HUES64 (cell line): ENCODE results near the gene BEND6.

Source experiments
- H3K27ac ChIP-seq: 2 replicates; pipeline ENCODE4 v1.7.0; 2013; ENCODE audit warnings: low read depth, low read length, inconsistent platforms
- H3K27me3 ChIP-seq: 2 replicates; pipeline ENCODE4 v1.6.1; 2013; ENCODE audit warnings: mild to moderate bottlenecking, low read length; ENCODE audit not compliant: insufficient read depth
- H3K36me3 ChIP-seq: 2 replicates; pipeline ENCODE4 v1.6.1; 2013; ENCODE audit warnings: mild to moderate bottlenecking, low read length; ENCODE audit not compliant: insufficient read depth
- H3K4me1 ChIP-seq: 2 replicates; pipeline ENCODE4 v1.6.1; 2013; ENCODE audit warnings: mild to moderate bottlenecking, low read length, moderate library complexity; ENCODE audit not compliant: insufficient read depth
- H3K4me3 ChIP-seq: 2 replicates; pipeline ENCODE4 v1.5.1; 2013; ENCODE audit warnings: mild to moderate bottlenecking, low read length, moderate library complexity
- H3K9ac ChIP-seq: 2 replicates; pipeline ENCODE4 v1.6.1; 2013; ENCODE audit warnings: mild to moderate bottlenecking, low read depth, low read length
- H3K9me3 ChIP-seq: 2 replicates; pipeline ENCODE4 v1.6.1; 2013; ENCODE audit warnings: low read depth, low read length; ENCODE audit not compliant: insufficient read depth
- WGBS: fragments of 150-250, 120-280 bp; methylation state at CpG from one replicate; pipeline ENCODE4 v1.1.7; 2013; ENCODE audit warnings: missing lambda C conversion rate; 5-methylcytosine and 5-hydroxymethylcytosine counted together

The BEND6 gene

DNA sequence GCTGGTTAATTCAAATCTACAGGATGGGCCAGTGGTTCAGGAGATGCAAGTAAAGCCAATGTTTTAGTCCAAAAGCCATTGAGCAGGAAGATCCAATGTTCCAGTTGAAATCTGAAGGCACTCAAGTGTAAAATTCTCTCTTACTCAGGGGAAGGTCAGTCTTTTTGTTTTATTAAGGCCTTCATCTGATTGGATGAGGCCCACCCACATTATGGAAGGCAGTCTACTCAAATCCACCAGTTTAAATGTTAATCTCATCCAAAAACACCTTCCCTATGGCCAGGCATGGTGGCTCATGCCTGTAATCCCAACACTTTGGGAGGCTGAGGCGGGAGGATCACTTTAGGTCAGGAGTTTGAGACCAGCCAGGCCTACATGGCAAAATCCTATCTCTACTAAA is 31.3 kb upstream of the BEND6 start:
- no peaks in the 10 kb centered on the region for H3K9me3 ChIP-seq
- no peak overlapping the region for H3K27ac ChIP-seq
- WGBS, result 100% methylated on average over 1 of the region's 1 CpG
- peaks cover 13% of the 10 kb centered on the region for H3K4me1 ChIP-seq
- H3K4me3 ChIP-seq, result no peak overlapping the region
- no peaks in the 10 kb centered on the region for H3K27me3 ChIP-seq
- no peaks in the 10 kb centered on the region for H3K36me3 ChIP-seq
- no peak overlapping the region for H3K9ac ChIP-seq

DNA sequence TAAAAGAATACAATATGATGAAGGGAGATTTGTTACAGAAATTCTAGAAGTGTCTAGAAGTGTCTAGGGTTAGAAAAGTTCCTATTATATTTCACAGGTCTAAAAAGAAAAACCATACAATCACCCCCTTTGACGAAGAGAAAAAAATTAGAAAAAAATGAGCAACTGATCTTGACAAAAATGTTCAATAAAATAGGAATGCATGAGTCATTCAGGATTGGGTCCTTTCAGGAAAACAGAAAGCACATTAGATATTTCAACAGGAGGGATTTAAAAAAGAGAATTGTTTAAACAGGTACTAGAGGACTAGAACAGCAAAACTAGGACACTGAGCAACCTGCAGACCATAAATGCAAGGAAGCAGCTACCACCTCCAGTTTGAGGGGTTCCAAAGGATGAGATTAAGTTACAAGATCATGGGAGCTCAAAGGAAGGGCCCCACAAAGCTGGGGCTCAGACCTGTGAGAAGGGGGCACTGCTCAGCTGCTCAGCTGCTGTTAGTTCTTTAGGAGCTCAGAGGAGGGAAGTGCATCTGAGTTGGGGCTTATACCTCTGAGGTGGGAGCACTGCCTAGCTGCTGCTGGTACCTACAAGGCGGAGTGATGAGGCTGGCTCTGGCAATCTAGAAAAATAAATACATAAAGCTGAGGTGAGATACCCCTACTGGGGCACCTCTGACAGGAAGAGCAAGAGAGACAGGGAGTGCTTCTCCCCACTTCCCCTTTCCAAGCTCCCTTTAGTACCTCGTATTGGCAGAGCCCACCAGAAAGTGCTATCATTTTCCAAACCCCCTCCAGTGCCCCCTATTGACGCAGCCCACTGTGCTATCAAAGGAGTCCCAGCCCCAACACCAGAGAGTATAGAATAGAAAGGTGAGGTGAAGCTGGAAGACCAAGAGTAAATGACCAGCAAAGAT is 27.1 kb upstream of the BEND6 start:
- Histone ChIP-seq H3K36me3 (no peaks in the 10 kb centered on the region), H3K27me3 (no peaks in the 10 kb centered on the region), H3K27ac (no peak overlapping the region), H3K4me3 (no peak overlapping the region; the same call in 1 of the 2 replicates), H3K9ac (no peak overlapping the region), H3K4me1 (peaks cover 13% of the 10 kb centered on the region), H3K9me3 (no peaks in the 10 kb centered on the region)
- 78% methylated on average over 3 of the region's 4 CpGs for WGBS

DNA sequence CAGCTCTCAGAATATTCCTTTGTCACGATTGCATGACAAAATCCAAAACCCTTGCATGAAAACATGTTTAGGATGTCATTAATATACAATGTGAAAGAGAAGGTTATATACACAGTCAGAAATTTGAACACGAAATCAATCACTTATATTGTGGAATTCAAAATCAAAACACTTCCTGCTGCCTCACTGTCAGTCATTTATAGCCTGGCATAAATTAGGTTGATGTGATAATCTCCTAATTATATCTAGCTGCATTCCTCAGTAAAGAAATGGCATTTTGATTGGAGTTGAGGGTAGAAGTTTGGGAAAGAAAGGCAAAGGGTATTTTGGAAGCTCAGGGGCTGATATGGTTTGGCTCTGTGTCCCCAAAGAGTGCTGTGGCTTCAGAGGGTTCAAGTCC is 24.1 kb upstream of the BEND6 start:
- H3K36me3 ChIP-seq, result no peaks in the 10 kb centered on the region
- no peak overlapping the region for H3K27ac ChIP-seq
- 90% methylated on average over 1 of the region's 2 CpGs for WGBS
- no peak overlapping the region for H3K9ac ChIP-seq
- no peak overlapping the region for H3K4me3 ChIP-seq
- peaks cover 13% of the 10 kb centered on the region for H3K4me1 ChIP-seq
- no peaks in the 10 kb centered on the region for H3K9me3 ChIP-seq
- H3K27me3 ChIP-seq, result no peaks in the 10 kb centered on the region

DNA sequence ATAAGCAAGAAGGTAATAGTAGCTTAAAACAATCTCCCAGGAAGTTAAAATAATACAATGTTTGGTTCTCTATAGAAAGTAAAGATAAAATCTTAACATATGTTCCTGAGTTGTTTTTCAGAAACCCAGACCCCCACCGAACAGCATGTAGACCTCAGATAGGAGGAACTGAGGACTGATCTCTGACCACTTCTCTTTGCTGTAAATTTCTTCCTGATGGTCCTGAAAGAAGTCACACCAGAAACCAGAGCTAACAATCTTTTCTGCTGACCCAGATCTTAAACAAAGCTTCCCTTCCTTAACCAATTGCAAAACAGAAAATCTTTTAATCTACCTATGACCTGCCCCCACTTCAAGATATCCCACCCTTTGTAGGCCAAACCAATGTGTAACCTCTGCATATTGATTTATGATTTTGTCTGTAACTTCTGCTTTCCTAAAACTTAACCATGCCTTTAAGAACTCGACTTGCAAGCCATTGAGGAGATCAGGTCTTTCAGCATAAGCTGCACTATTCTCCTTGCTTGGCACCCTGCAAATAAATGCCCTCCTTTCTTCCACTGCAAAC is 21.9 kb upstream of the BEND6 start:
- Histone ChIP-seq H3K36me3 (no peaks in the 10 kb centered on the region), H3K27me3 (no peaks in the 10 kb centered on the region), H3K9ac (no peak overlapping the region), H3K27ac (no peak overlapping the region), H3K4me3 (no peak overlapping the region), H3K4me1 (peaks cover 6% of the 10 kb centered on the region; the same call in 1 of the 2 replicates), H3K9me3 (no peaks in the 10 kb centered on the region)
- 89% methylated on average over 2 of the region's 2 CpGs for WGBS

DNA sequence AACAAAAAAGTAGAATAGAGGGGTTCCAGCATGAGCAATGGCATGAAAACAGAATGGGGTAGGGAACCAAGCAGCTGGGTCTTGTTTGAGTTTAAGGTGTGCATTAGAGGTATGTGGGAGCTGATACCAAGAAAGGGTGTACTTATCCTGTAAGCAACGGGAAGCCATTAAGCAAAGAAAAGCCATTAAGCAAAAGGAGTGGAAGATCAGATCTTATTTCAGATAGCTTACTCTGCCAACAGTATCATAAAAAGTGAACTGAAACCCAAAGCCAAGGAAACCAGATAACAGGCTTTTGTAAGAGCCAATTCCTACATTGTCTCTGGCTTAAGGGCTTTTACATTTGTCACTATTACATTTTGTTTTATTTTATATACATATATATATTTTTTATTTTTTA is 21.3 kb upstream of the BEND6 start:
- Histone ChIP-seq H3K27me3 (no peaks in the 10 kb centered on the region), H3K9me3 (no peaks in the 10 kb centered on the region), H3K9ac (no peak overlapping the region), H3K4me3 (no peak overlapping the region), H3K4me1 (no peaks in the 10 kb centered on the region), H3K36me3 (no peaks in the 10 kb centered on the region), H3K27ac (no peak overlapping the region)
- WGBS, result 89% methylated on average over 1 of the region's 1 CpG

DNA sequence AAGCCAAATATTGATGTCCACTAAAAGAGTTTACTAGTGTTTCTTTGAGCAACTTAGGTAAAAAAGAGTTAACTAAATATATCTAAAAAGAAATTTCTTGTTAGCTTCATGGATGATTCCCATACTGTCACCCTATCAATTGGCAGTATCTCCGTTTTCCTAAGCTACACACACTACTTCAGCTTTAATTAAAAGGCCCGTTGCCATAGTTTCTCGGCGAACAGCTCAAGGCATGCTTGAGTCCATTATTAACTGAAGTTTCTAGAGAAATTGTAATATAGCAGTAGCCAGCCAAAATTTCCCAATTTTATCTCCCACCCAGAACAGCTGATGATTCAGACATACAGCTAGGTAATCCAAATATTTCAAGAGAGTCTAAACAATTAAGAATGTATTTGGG is 20.0 kb upstream of the BEND6 start:
- Histone ChIP-seq H3K9ac (no peak overlapping the region), H3K36me3 (no peaks in the 10 kb centered on the region), H3K4me3 (no peak overlapping the region), H3K9me3 (no peaks in the 10 kb centered on the region), H3K27me3 (no peaks in the 10 kb centered on the region), H3K27ac (no peak overlapping the region), H3K4me1 (no peaks in the 10 kb centered on the region)
- WGBS, result 95% methylated on average over 3 of the region's 4 CpGs

DNA sequence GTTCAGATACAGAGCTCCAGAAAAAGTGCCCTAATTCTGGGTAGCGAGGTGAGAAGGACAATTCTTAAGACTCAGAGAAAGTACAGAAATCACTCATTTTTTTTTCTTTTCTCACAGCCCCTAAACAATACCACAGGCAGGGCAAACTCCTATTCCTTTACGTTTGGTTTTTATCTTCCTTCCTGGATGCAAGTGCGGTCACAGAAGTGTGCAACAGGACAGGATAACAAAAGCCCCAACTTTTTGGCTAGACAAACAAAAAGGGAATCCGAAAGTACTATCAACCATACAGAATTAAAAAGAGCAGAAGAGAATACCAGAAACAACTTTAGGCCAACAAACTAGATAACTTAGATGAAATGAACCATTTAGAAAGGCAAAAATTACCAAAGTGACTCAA is 18.4 kb upstream of the BEND6 start:
- no peaks in the 10 kb centered on the region for H3K27me3 ChIP-seq
- WGBS, result 90% methylated on average over 4 of the region's 4 CpGs
- no peak overlapping the region for H3K9ac ChIP-seq
- no peak overlapping the region for H3K27ac ChIP-seq
- no peaks in the 10 kb centered on the region for H3K4me1 ChIP-seq
- H3K36me3 ChIP-seq, result no peaks in the 10 kb centered on the region
- H3K9me3 ChIP-seq, result peaks cover 2% of the 10 kb centered on the region
- no peak overlapping the region for H3K4me3 ChIP-seq

DNA sequence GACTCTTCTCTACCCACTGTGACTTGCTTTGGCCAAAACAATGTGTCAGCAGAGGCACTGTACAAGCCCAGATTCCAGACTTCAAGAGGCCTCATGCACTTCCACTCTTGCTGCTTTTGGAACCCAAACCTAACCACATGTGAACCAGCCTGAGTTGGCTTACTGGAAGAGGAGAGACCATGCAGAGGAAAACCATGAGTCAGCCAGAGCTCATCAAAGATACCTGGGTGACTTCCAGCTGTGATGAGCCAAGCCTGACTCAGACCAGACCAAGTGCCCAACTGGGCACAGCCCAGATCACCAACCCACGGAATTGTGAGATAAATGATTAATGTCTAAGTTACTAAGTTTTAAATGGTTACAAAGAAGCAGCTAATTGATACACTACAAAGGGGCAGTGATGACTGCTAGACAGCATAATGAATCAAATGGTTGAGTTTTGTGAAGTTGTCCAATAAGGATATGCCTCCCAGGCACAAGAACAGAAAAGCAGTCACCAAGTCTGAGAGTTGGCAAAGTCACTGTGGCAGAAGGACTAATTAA is 16.2 kb upstream of the BEND6 start:
- no peak overlapping the region for H3K27ac ChIP-seq

DNA sequence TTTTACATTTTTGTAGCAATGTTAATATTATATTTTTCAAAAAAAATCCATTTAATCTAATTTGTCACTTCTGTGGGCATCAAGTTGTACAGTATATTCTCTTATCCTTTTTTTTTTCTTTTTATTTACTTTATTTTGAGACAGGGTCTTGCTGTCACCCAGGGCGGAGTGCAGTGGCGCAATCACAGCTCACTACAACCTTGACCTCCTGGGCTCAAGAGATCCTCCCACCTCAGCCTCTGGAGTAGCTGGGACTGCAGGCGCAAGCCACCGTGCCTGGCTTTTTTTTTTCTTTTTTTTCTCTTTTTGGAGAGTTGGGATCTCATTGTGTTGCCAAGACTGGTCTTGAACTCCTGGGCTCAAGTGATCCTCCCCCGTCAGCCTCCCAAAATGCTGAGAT is 14.4 kb upstream of the BEND6 start:
- no peak overlapping the region for H3K9ac ChIP-seq
- H3K27ac ChIP-seq, result no peak overlapping the region
- H3K4me3 ChIP-seq, result no peak overlapping the region
- H3K9me3 ChIP-seq, result peaks cover 8% of the 10 kb centered on the region
- over 99% methylated on average over 5 of the region's 5 CpGs for WGBS
- H3K4me1 ChIP-seq, result no peaks in the 10 kb centered on the region
- H3K27me3 ChIP-seq, result no peaks in the 10 kb centered on the region
- no peaks in the 10 kb centered on the region for H3K36me3 ChIP-seq

More for the DNA sequence above, 16.2 kb upstream of the BEND6 start:
- no peaks in the 10 kb centered on the region for H3K4me1 ChIP-seq
- H3K36me3 ChIP-seq, result no peaks in the 10 kb centered on the region
- no peak overlapping the region for H3K4me3 ChIP-seq
- no peak overlapping the region for H3K9ac ChIP-seq
- H3K27me3 ChIP-seq, result no peaks in the 10 kb centered on the region
- H3K9me3 ChIP-seq, result peaks cover 8% of the 10 kb centered on the region
- 73% methylated on average over 1 of the region's 1 CpG for WGBS

DNA sequence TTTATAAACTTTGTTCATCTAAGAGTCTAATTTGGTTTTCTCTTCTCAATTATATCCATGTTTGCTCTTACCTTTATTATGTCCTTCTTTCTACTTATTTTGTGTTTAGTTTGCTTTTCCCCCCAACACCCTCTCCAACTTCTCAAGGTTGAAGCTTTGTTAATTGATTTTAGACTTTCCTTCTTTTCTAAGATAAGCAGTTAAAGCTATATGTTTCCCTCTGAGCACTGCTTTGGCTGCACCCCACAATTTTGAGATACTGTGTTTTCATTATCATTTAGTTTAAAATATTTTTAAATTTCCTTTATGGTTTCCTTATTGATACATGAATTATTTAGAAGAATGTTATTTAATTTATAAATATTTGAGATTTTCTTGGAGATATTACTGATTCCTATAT is 13.9 kb upstream of the BEND6 start:
- H3K9me3 ChIP-seq, result peaks cover 8% of the 10 kb centered on the region
- H3K9ac ChIP-seq, result no peak overlapping the region
- H3K27me3 ChIP-seq, result no peaks in the 10 kb centered on the region
- H3K4me1 ChIP-seq, result no peaks in the 10 kb centered on the region
- H3K4me3 ChIP-seq, result no peak overlapping the region
- no peaks in the 10 kb centered on the region for H3K36me3 ChIP-seq
- H3K27ac ChIP-seq, result no peak overlapping the region

DNA sequence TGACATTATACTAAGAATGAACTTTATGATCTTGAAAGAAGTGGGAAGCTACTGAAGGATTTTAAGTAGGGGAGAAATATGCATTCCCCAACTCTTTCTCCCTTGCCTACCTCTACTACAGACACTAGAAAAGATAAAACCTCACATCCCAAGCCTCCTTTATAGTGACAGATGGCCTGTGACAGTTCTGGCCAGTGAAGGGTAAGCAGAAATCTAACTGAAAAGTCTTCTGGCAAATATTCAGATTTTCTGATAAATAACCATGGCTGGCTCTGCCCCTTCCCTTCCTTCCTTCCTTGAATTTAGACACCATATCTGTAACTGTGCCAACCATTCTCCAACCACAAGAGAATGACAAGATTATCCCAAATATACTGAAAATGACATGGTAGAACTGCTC is 10.2 kb upstream of the BEND6 start:
- Histone ChIP-seq H3K4me3 (no peak overlapping the region), H3K27me3 (no peaks in the 10 kb centered on the region), H3K9me3 (peaks cover 8% of the 10 kb centered on the region), H3K27ac (no peak overlapping the region), H3K9ac (no peak overlapping the region), H3K4me1 (no peaks in the 10 kb centered on the region), H3K36me3 (no peaks in the 10 kb centered on the region; the same call in 1 of the 2 replicates)
